ENCODE measurements around the gene RTL10. TPM values are rescaled to one million over a fixed set of nuclear protein-coding genes. Genes with fewer than 3 reads are reported as not detected.

Gene RTL10, protein sequence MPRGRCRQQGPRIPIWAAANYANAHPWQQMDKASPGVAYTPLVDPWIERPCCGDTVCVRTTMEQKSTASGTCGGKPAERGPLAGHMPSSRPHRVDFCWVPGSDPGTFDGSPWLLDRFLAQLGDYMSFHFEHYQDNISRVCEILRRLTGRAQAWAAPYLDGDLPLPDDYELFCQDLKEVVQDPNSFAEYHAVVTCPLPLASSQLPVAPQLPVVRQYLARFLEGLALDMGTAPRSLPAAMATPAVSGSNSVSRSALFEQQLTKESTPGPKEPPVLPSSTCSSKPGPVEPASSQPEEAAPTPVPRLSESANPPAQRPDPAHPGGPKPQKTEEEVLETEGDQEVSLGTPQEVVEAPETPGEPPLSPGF
- polyA plus RNA-seq (ENCODE audit: insufficient read length in 3 of 3), result 10 to 100 TPM; 21.2 to 25.2 (median 24.3) TPM
- long read RNA-seq, donor 1, full-length matches to known transcripts, result 9 of 9 reads
- long read RNA-seq, donor 1, partial matches to known transcripts, result 0 of 9 reads
- long read RNA-seq, donor 1, other reads (novel, unspliced or antisense), result 0 of 9 reads
- long read RNA-seq, donor 2, full-length matches to known transcripts, result 8 of 8 reads
- long read RNA-seq, donor 2, partial matches to known transcripts, result 0 of 8 reads
- long read RNA-seq, donor 2, other reads (novel, unspliced or antisense), result 0 of 8 reads
- long read RNA-seq, donor 3, full-length matches to known transcripts, result 3 of 3 reads
- long read RNA-seq, donor 3, partial matches to known transcripts, result 0 of 3 reads
- long read RNA-seq, donor 3, other reads (novel, unspliced or antisense), result 0 of 3 reads
- long read RNA-seq, donor 4, full-length matches to known transcripts, result 5 of 21 reads
- long read RNA-seq, donor 4, partial matches to known transcripts, result 16 of 21 reads
- long read RNA-seq, donor 4, other reads (novel, unspliced or antisense), result 0 of 21 reads
- long read RNA-seq, donor 5, full-length matches to known transcripts, result 8 of 8 reads
- long read RNA-seq, donor 5, partial matches to known transcripts, result 0 of 8 reads
- long read RNA-seq, donor 5, other reads (novel, unspliced or antisense), result 0 of 8 reads
- long read RNA-seq, donor 6, full-length matches to known transcripts, result 5 of 5 reads
- long read RNA-seq, donor 6, partial matches to known transcripts, result 0 of 5 reads
- long read RNA-seq, donor 6, other reads (novel, unspliced or antisense), result 0 of 5 reads
- long read RNA-seq, donor 7, full-length matches to known transcripts, result 13 of 13 reads
- long read RNA-seq, donor 7, partial matches to known transcripts, result 0 of 13 reads
- long read RNA-seq, donor 7, other reads (novel, unspliced or antisense), result 0 of 13 reads
- long read RNA-seq, donor 8, full-length matches to known transcripts, result 34 of 34 reads
- long read RNA-seq, donor 8, partial matches to known transcripts, result 0 of 34 reads
- long read RNA-seq, donor 8, other reads (novel, unspliced or antisense), result 0 of 34 reads
- long read RNA-seq, donor 9, full-length matches to known transcripts, result 7 of 20 reads
- long read RNA-seq, donor 9, partial matches to known transcripts, result 13 of 20 reads
- long read RNA-seq, donor 9, other reads (novel, unspliced or antisense), result 0 of 20 reads
- long read RNA-seq, donor 10, full-length matches to known transcripts, result 11 of 11 reads
- long read RNA-seq, donor 10, partial matches to known transcripts, result 0 of 11 reads
- long read RNA-seq, donor 10, other reads (novel, unspliced or antisense), result 0 of 11 reads
- long read RNA-seq, donor 11, full-length matches to known transcripts, result 9 of 9 reads
- long read RNA-seq, donor 11, partial matches to known transcripts, result 0 of 9 reads
- long read RNA-seq, donor 11, other reads (novel, unspliced or antisense), result 0 of 9 reads
- long read RNA-seq, donor 12, full-length matches to known transcripts, result 4 of 4 reads
- long read RNA-seq, donor 12, partial matches to known transcripts, result 0 of 4 reads
- long read RNA-seq, donor 12, other reads (novel, unspliced or antisense), result 0 of 4 reads
- long read RNA-seq, donor 13, full-length matches to known transcripts, result 16 of 16 reads
- long read RNA-seq, donor 13, partial matches to known transcripts, result 0 of 16 reads
- long read RNA-seq, donor 13, other reads (novel, unspliced or antisense), result 0 of 16 reads
- long read RNA-seq, donor 14, full-length matches to known transcripts, result 3 of 3 reads
- long read RNA-seq, donor 14, partial matches to known transcripts, result 0 of 3 reads
- long read RNA-seq, donor 14, other reads (novel, unspliced or antisense), result 0 of 3 reads
- long read RNA-seq, donor 15, full-length matches to known transcripts, result 6 of 6 reads
- long read RNA-seq, donor 15, partial matches to known transcripts, result 0 of 6 reads
- long read RNA-seq, donor 15, other reads (novel, unspliced or antisense), result 0 of 6 reads
- long read RNA-seq, donor 16, full-length matches to known transcripts, result 23 of 23 reads
- long read RNA-seq, donor 16, partial matches to known transcripts, result 0 of 23 reads
- long read RNA-seq, donor 16, other reads (novel, unspliced or antisense), result 0 of 23 reads

DNA sequence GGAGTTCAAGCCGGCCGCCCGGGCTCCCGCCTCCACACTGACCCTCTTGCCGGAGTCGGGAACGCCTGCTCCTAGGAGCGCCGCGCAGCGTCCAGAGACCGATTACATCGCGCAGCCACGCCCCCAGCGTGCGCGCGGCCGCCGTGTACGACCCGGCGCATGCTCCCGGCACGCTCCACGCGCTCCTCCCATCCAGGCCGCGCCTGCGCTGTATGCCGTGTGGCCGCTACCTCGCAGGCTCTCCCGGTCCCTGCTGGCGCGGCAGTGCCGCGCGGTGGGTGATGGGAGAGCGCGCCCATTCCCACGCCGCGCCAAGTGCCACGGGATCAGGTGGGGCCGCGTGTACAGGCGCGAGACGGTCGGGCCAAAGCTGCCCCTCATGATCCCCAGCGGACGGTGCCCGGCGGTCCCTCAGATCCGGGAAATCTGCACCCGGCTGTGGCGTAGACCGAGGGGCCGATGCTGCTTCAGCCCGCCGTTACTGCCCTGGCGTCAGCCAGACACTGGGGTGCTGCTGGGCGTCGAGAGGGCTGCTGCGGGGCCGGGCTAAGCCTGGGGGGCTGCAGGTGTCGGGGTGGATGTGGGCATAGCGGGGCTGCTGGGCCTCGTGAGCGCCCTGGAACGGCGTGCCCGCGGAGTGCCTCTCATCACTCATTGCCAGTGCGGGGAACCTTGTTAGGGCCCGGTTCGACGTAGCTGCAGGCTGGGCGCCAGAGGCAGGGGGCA lies at the start of gene RTL10, which contains the start of gene GNB1L:
Gene RTL10, minus strand, starts transcription at position 97 of the 726 bp plus-strand sequence. CDS start 2,613 bp downstream, outside the sequence.
Gene GNB1L, minus strand, starts transcription at position 97 of the 726 bp plus-strand sequence. CDS start 33,519 bp downstream, outside the sequence.
- peak; percentile 91 to 97 (median 95) for DNase-seq (ENCODE audit: extremely low read depth in 1 of 11, low read depth in 9 of 11, low spot score in 4 of 11)

DNA sequence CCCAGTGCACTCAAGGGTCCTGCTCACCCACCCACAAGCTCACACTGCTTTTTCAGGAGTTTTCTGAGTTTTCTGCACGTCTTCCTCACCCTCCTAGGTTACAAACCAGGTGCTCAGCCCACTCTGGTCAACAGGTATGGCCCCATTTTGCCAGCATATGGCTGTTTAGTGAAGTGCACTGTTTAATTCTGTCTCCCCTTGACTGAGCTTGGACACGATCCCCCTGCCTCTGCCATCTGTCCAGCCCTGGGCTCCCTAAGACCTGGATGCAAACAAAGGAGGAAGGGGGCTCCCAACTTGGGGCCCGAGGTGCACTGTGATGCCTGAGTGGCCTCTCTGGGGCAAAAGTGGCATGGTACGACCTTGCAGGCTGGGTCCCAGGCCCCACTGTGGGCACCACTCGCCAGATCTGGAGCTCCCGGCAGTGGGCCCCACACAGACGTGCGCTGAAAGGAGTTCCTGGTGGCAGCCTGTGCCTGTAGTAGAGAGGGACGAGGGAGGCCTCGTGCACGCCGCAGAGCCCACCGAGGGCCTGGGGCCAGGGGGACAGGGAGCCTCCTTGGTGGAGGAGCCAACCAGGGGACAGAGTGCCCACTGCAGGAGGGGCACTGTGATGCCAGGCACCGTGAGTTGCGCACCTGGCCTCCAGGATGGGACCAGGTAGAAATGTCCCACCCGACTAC lies 49.6 kb upstream of the RTL10 start:
- DNase-seq (ENCODE audit: extremely low read depth in 1 of 11, low read depth in 9 of 11, low spot score in 4 of 11), result no peak

DNA sequence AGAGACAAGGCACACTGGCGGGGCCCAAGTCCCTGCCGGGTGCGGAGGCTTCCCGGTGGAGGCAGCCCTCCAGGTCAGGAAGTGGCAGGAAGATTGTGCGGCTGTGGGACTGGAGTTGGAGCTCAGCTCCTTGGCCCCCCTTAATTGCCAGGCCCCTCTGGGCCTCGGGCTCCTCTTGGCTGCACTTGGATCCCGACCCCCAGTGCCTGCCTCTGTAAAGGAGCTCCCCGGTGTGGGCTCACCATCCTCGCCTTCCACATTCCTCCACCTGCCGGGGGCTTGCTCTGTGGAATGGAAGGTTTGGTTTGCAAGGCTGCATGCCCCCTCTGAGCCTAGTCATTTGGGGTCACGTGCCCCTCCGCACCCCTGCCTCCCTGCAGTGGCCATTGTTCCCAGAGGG lies 48.8 kb upstream of the RTL10 start:
- no peak for DNase-seq (ENCODE audit: extremely low read depth in 1 of 11, low read depth in 9 of 11, low spot score in 4 of 11)

DNA sequence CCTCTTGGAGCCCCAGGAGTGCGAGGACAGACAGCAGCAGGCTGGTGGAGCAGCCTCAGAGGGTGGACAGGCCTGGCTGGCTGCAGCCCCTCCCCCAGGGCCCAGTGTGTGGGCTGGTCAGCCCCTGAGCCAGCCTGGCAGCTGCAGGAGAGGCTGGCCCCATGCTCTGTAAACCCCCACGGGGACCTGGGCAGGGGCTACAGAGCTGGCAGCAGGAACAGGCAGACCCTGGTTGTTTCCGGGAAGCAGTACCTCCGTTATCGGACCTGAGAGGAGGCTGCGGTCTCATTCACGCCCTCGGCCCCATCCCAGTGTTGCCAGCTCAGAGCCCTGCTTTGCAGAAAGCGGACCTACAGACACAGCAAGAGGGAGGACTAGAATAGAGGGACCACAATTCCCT lies 48.4 kb upstream of the RTL10 start:
- no peak for DNase-seq (ENCODE audit: extremely low read depth in 1 of 11, low read depth in 9 of 11, low spot score in 4 of 11)

DNA sequence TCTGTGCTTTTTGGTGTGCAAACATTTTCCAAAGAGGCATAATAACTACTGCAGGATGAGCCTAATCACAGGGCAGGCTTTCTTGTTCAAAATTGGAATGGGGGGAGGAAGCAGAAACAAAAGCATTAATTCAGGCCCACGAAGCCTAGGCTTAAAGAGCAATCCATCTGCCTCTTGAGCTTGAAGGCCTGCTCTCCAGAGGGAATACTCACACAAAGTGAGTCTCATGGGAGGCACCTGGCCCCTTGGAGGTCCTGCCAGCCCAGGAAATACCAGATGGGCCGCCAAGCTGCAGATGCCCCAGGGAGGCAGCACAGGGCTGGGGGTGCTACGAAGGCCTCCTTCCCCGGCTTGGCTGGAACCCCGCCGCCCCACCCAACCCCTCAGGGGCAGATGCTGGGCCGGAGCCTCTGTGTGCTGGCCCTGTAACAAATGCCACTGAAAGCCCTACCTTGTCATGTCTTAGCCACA lies 47.6 kb upstream of the RTL10 start:
- no peak for DNase-seq (ENCODE audit: extremely low read depth in 1 of 11, low read depth in 9 of 11, low spot score in 4 of 11)

DNA sequence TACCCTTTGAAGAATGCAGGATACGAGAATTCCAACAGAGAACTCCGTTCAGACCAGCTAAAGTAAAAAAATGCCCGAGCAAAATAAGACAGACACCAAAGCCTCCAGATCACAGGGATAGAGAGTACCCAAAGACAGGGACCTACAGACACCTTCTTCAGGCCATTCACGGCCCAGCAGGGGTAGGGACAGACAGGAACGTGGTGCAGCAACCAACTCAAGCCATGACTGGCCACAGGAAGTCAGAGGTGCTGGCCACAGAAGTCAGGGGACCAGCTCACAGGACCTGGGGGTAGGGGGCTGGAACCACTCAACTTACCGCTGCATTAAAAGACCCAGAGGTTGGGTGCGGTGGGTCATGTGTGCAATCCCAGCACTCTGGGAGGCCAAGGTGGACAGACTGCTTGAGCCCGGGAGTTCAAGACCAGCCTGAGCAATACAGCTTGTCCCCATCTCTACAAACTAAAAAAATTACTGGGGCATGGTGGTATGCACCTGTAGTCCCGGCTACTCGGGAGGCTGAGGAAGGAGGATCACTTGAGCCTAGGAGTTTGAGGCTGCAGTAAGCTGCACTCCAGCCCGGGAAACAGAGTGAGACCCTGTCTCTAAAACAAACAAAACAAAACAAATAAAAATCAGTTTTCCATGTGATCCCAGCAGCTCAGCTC lies 47.0 kb upstream of the RTL10 start:
- no peak for DNase-seq (ENCODE audit: extremely low read depth in 1 of 11, low read depth in 9 of 11, low spot score in 4 of 11)

DNA sequence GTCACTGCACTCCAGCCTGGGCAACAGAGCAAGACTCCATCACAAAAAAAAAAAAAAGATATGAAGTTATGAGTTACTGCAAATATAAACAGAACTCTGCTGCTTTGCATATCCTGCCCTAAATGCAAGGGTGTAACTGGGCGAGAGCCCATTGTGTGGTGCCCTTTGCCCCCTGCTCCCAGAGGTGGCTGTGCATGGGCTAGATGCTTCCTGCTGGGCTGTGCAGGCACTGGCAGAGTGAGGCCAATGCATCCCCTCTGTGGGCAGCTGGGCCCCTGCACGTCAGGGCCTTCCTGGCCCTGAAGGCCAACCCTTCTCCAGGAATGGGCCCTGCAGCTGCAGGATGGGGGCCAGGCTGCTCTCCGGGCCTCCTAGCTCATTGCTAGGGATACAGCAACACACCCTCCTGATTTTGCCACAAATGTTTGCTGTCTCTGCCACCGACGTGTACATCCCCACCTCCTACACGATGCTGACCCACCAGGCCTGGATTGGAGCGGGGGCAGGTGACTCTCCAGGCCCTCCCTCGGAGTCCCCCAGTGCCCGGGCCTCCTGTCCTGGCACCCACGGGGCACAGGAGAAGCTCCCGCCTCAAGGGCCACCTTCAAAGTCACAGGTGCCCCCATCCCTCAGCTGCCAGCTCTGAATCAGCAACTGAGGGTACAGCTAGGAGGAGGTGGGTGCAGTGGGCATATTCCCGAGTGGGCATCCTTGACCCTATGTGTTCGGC lies 46.2 kb upstream of the RTL10 start:
- DNase-seq (ENCODE audit: extremely low read depth in 1 of 11, low read depth in 9 of 11, low spot score in 4 of 11), result no peak

DNA sequence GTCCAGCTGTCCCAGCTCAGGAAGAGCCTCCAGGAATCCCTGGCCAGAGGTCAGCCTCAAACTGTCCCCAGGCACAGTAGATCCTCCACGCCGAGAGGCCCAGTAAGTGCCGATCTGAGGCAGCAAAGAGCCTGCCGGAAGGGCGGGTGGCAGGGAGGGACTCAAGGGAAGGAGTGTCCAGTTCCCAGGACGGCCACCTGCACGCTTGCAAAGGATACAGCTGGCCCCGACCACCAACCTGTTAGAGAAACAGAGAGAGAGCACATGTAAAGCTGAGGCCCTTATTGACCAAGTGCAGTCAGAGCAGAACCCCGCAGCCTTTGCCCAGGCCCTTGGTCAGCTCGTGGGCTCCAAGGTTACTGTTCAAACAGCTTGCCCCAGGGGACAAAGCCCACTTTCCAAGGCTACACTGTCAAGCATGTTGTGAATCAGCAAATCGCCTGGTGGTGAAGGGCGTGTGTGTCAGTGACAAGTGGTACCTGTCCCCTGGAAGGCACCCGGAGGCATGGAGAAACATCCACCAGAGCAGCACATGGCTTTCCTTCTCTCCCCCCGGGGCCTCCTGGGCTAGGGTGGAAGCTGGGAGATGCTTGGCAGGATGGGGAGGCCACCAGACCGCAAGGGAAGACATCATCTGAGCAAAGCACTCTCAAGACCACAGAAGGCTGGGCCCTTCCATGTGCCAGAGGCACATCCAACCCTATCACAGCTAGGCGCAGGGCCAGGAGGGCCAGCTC lies 44.3 kb upstream of the RTL10 start:
- DNase-seq (ENCODE audit: extremely low read depth in 1 of 11, low read depth in 9 of 11, low spot score in 4 of 11), result no peak

DNA sequence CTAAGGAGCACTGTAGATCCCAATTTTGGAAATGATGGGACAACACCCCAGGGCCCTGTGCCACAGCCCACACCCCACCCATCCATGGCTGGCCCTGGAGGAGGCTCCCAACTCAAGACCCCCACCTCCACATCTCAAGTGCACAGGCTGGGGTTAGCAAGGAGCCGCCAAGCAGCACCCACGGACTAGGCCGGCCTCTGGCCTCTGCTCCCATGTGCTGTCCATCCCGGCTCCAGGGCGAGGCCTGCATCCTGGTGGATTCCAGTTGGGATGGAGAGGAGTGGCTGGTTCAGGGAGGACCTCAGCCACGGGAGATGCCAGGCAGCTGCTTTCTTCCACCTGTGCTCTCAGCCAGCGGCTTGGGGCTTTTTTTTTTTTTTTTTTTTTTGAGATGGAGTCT lies 43.5 kb upstream of the RTL10 start:
- DNase-seq (ENCODE audit: extremely low read depth in 1 of 11, low read depth in 9 of 11, low spot score in 4 of 11), result no peak

DNA sequence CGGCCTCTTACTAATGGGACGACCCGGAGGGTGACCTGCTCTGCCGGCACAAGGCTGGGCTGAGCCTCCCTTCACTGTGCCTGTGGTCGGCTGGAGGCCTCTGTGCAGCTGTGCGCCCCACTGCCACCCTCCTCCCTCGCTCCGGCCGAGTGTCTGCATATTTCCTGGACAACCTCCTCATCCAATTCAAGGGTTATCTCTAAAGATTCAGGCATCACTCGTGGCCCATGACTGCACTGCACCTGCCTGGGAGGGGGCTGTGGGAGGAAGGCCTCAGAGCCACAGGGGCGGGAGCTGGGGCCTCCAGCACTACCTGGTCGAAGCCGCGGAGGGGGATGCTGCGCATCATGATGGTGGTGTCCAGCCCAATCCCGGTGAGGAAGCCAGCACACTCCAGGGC lies 43.1 kb upstream of the RTL10 start:
- no peak for DNase-seq (ENCODE audit: extremely low read depth in 1 of 11, low read depth in 9 of 11, low spot score in 4 of 11)

DNA sequence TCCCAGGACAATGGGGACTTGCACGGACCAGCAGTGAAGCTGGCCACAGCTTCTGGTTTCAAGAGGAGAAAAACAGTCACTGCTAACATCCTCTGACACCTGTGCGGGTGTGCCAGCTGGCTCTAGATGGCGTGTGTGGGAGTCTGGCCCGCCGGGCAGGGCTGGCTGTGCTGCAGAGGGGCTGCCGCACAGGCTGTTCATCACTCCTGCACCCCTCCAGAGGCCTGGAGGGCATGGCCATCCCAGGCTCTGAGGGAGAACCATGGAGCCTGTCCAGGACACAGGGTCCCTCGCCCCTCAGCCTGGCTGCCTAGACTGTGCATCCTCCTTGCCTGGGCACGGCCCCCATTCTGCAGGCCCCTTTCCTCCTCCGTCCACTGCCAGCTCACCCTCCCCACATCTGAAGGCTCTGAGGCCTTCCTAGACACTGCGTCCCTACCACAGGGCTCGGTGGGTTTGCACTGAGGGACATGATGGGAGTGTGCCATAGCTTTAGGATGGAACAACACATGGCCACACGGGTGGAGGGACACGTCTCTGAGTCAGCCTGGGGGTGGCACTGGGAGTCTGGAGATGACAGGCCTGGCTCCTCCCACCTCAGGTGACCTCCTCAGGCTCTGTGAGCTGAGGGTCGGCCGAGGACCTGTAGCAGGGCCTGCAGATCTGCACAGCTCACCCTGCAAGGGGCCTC lies 42.1 kb upstream of the RTL10 start:
- no peak for DNase-seq (ENCODE audit: extremely low read depth in 1 of 11, low read depth in 9 of 11, low spot score in 4 of 11)

DNA sequence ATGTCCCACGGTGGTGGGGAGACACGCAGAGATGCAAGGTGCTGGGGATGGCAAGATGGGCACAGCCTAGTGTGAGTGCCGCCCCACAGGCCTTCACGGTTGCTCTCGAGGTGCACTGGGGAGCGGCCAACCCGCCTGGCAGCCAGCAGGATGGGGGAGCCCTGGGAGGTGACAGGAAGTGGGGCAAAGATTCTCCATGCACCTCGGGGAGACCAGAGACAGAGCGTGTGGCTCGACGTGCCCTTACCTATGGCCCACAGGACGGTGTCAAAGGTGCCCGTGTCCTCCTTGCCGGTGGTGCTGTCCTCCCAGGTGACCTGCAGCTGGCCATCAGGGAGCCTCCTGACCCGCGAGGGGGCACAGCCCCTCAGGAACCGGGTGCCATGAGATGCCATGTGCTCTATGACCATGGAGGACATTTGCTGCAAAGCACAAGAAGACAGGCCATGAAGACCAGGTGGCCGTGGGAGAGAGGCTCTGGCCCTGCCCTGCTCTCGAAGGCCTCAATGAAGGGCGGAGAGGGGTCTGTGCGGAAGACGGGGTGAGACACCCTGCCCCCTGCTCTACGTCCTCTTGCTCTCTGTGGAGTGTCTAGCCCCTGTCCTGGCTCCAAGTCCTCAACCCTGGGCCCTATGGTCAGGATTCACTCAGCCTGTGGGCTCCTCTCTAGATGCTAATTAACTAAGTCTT lies 40.6 kb upstream of the RTL10 start:
- no peak for DNase-seq (ENCODE audit: extremely low read depth in 1 of 11, low read depth in 9 of 11, low spot score in 4 of 11)
